ENCODE measurements around the gene CGNL1.

The CGNL1 gene

GRCh38 chr15:57583282-57583681 is 207.0 kb downstream of the CGNL1 start:
- no peak for DNase-seq (ENCODE audit: extremely low read depth, insufficient read length)

GRCh38 chr15:57583720-57584119 is 207.4 kb downstream of the CGNL1 start:
- Histone ChIP-seq H3K4me3 (replicated peaks; ENCODE audit: low read depth, low read length) (no peak overlapping the region), H3K27me3 (replicated peaks; ENCODE audit: control insufficient read depth, insufficient read depth, low read length) (no peaks in the 10 kb centered on the region; the same call in 1 of the 2 replicates), H3K36me3 (ENCODE audit: control insufficient read depth, insufficient read depth, low read length) (no peaks in the 10 kb centered on the region)
- TF ChIP-seq CTCF (IDR thresholded peaks at IDR 0.05; ENCODE audit: insufficient read depth, low read length, poor library complexity, severe bottlenecking): no peak
- no peak for DNase-seq (ENCODE audit: extremely low read depth, insufficient read length)

More at GRCh38 chr15:57583282-57583681, 207.0 kb downstream of the CGNL1 start:
- no peak for TF ChIP-seq CTCF (IDR thresholded peaks at IDR 0.05; ENCODE audit: insufficient read depth, low read length, poor library complexity, severe bottlenecking)
- Histone ChIP-seq H3K27me3 (replicated peaks; ENCODE audit: control insufficient read depth, insufficient read depth, low read length) (no peaks in the 10 kb centered on the region; the same call in 1 of the 2 replicates), H3K36me3 (ENCODE audit: control insufficient read depth, insufficient read depth, low read length) (no peaks in the 10 kb centered on the region), H3K4me3 (replicated peaks; ENCODE audit: low read depth, low read length) (no peak overlapping the region)

DNA sequence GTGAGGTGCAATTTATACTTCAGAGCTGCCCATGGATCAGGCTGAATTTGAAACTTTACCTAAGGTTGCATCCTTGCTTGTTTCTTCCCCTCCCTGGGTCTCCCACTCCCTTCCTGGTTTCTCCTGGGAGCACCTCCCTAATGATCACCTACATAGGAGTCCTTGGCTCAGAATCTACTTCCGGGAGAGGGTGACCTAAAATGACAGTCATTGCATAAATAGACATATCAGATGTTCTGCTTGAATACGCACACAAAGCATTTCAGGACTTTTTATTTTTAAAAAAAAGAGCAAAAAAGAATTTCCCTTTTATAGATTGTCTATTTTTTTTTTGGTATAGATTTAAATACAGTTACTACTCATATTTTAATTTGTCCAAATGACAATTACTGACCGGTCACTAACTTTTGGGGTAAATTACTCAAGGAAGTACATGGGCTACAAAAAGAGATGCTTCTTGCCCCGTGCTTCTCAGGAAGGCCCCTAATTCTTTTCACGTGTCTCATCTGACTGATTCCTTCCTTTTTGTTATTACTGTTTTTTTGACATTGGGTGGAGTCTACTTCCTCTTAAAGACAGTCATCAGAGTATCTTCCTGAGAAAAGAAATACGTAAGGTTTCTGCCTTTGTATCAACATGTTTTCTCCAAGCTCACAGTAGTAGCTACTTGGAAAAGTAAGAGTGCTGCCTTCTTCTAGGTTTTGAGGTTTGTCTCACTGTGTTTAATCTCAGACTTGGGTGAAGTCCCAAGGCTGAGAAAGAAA is 210.5 kb downstream of the CGNL1 start:
- H3K27me3 ChIP-seq (replicated peaks; ENCODE audit: control insufficient read depth, insufficient read depth, low read length): peaks cover 2% of the 10 kb centered on the region
- no peak overlapping the region for H3K4me3 ChIP-seq (replicated peaks; ENCODE audit: low read depth, low read length)
- peak; percentile 28 for DNase-seq (ENCODE audit: extremely low read depth, insufficient read length)
- no peak for TF ChIP-seq CTCF (IDR thresholded peaks at IDR 0.05; ENCODE audit: insufficient read depth, low read length, poor library complexity, severe bottlenecking)
- no peaks in the 10 kb centered on the region for H3K36me3 ChIP-seq (ENCODE audit: control insufficient read depth, insufficient read depth, low read length)

DNA sequence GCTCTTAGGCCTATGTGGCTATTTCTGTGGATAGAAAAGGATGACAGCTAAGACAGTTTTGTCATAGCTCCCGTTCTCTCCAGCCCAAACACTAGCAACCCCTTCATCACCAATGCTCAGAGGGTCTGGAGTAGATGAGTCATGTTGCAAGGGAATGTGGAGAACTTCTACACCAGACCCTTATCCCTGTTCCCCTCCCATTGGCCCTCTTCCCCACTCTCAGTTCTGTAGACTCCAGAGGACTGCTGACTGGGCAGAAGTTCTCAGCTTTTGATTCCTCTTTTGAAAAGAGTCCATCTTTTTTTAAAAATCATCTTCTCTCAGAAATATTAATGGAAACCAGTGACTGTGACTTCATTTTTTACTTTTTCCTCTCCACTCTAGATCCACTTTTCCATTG is 213.0 kb downstream of the CGNL1 start:
- peaks cover 2% of the 10 kb centered on the region for H3K27me3 ChIP-seq (replicated peaks; ENCODE audit: control insufficient read depth, insufficient read depth, low read length)
- no peaks in the 10 kb centered on the region for H3K36me3 ChIP-seq (ENCODE audit: control insufficient read depth, insufficient read depth, low read length)
- no peak for TF ChIP-seq CTCF (IDR thresholded peaks at IDR 0.05; ENCODE audit: insufficient read depth, low read length, poor library complexity, severe bottlenecking)
- no peak overlapping the region for H3K4me3 ChIP-seq (replicated peaks; ENCODE audit: low read depth, low read length)
- DNase-seq (ENCODE audit: extremely low read depth, insufficient read length): no peak

- Histone ChIP-seq H3K27me3 (replicated peaks; ENCODE audit: control insufficient read depth, insufficient read depth, low read length) (peaks cover 2% of the 10 kb centered on the region), H3K4me3 (replicated peaks; ENCODE audit: low read depth, low read length) (no peak overlapping the region), H3K36me3 (ENCODE audit: control insufficient read depth, insufficient read depth, low read length) (no peaks in the 10 kb centered on the region)
- TF ChIP-seq CTCF (IDR thresholded peaks at IDR 0.05; ENCODE audit: insufficient read depth, low read length, poor library complexity, severe bottlenecking): no peak
- DNase-seq (ENCODE audit: extremely low read depth, insufficient read length): no peak
These were observed 213.4 kb downstream of the CGNL1 start for GRCh38 chr15:57589754-57590153.
